Right atrium auricular region (tissue), 2 donors: ENCODE results near the gene TNIP1. TPM values are rescaled to one million over a fixed set of nuclear protein-coding genes. Genes with fewer than 3 reads are reported as not detected.

Source experiments
- DNase-seq: peaks from one replicate; pipeline ENCODE4 v3.0.0-alpha.2; 2019; ENCODE audit warnings: low spot score
- H3K27ac ChIP-seq, 2 donors: fragments of 200-600 bp; sonication (generic); 1 replicate in 1 of 2; 2 replicates in 1 of 2; pipeline ENCODE4 v1.5.1; 2016 to 2019
- H3K27me3 ChIP-seq, 2 donors: fragments of 200-600 bp; sonication (generic); one replicate each; pipeline versions ENCODE4 v1.5.1 to v1.6.0; 2017 to 2019
- H3K36me3 ChIP-seq: fragments of 200-600 bp; sonication (generic); one replicate; pipeline ENCODE4 v1.5.1; 2016
- H3K4me1 ChIP-seq, 2 donors: fragments of 200-600 bp; sonication (generic); one replicate each; pipeline versions ENCODE4 v1.5.1 to v1.6.0; 2017 to 2019
- H3K4me3 ChIP-seq, 2 donors: fragments of 200-600 bp; sonication (generic); 1 replicate in 1 of 2; 2 replicates in 1 of 2; pipeline ENCODE4 v1.5.1; 2017 to 2019; ENCODE audit warnings: mild to moderate bottlenecking in 1 of 2, moderate library complexity in 1 of 2
- H3K9me3 ChIP-seq, 2 donors: fragments of 200-600 bp; sonication (generic); one replicate each; pipeline ENCODE4 v1.5.1; 2019
- CTCF ChIP-seq, 2 donors: fragments of 200-600 bp; sonication (generic); IDR thresholded peaks; one replicate each; pipeline ENCODE4 v1.5.1; 2019; ENCODE audit warnings: antibody characterized with exemption in 2 of 2
- total RNA-seq, 2 donors: library from RNA; depleted of rRNA; stranded (reverse); fragments of >200 nt; gene quantifications; one replicate each; pipeline ENCODE4 v1.1.0, GENCODE V29; 2016

Gene TNIP1
- total RNA-seq, 2 donors from 2014 or later = 68.9 to 92.6 TPM

- TF ChIP-seq CTCF (IDR thresholded peaks at IDR 0.05) = no peak
- Histone ChIP-seq H3K9me3 (no peaks in the 10 kb centered on the region), H3K4me1 (peaks cover 0 to 77% of the 10 kb centered on the region in 2 donors), H3K4me3 (peak overlapping the region; percentile 93), H3K27ac (peak overlapping the region; percentile 97 to 98), H3K36me3 (peaks cover 49% of the 10 kb centered on the region), H3K27me3 (no peaks in the 10 kb centered on the region)
- no peak for DNase-seq
Observed at GRCh38 chr5:151022511-151023018, 58.3 kb downstream of the TNIP1 start.

- Histone ChIP-seq H3K36me3 (peaks cover 41% of the 10 kb centered on the region), H3K27ac (peak overlapping the region; percentile 97 to 98), H3K4me3 (peak overlapping the region; percentile 93), H3K9me3 (no peaks in the 10 kb centered on the region), H3K27me3 (no peaks in the 10 kb centered on the region), H3K4me1 (peaks cover 0 to 68% of the 10 kb centered on the region in 2 donors)
- no peak for DNase-seq
- TF ChIP-seq CTCF (IDR thresholded peaks at IDR 0.05) = no peak
Observed at GRCh38 chr5:151021746-151022145, 59.1 kb downstream of the TNIP1 start.

- TF ChIP-seq CTCF (IDR thresholded peaks at IDR 0.05) = no peak
- peak; percentile 98 for DNase-seq
- Histone ChIP-seq H3K27ac (peak within 1 kb of the TSS; percentile 97 to 98), H3K4me3 (peak within 1 kb of the TSS; percentile 93), H3K4me1 (peaks cover 0 to 56% of the 10 kb centered on the region in 2 donors), H3K27me3 (no peaks in the 10 kb centered on the region), H3K36me3 (peaks cover 28% of the 10 kb centered on the region), H3K9me3 (no peaks in the 10 kb centered on the region)
Observed at GRCh38 chr5:151020304-151021110, 60.3 kb downstream of the TNIP1 start, which contains the start of gene GPX3. Gene GPX3 (plus strand): TSS chr5:151020591. CDS start chr5:151020655, 64 bp downstream.

- H3K27ac ChIP-seq = peak overlapping the region; percentile 97 to 98
- peaks cover 18% of the 10 kb centered on the region for H3K36me3 ChIP-seq
- TF ChIP-seq CTCF (IDR thresholded peaks at IDR 0.05) = no peak
- no peak for DNase-seq
- no peaks in the 10 kb centered on the region for H3K9me3 ChIP-seq
- H3K27me3 ChIP-seq = no peaks in the 10 kb centered on the region
- no peak overlapping the region for H3K4me3 ChIP-seq
- peaks cover 0 to 44% of the 10 kb centered on the region in 2 donors for H3K4me1 ChIP-seq
Observed at GRCh38 chr5:151019331-151019730, 61.5 kb downstream of the TNIP1 start.

- Histone ChIP-seq H3K27ac (peak overlapping the region in 1 of 2 donors; percentile 98), H3K27me3 (no peaks in the 10 kb centered on the region), H3K4me3 (no peak overlapping the region), H3K4me1 (peaks cover 0 to 39% of the 10 kb centered on the region in 2 donors), H3K9me3 (no peaks in the 10 kb centered on the region), H3K36me3 (peaks cover 13% of the 10 kb centered on the region)
- TF ChIP-seq CTCF (IDR thresholded peaks at IDR 0.05) = no peak
- DNase-seq = no peak
Observed at GRCh38 chr5:151018846-151019245, 62.0 kb downstream of the TNIP1 start.
